Activated effector memory CD4-positive, alpha-beta T cell treated with anti-CD3 and anti-CD28 coated beads, Interleukin-2, amount 50 U/mL, for 16 hours (primary cell): ENCODE measurements around the gene THEM5.

Experiments
- DNase-seq: peaks from one replicate; pipeline ENCODE4 v3.0.0-alpha.2; 2020

Gene THEM5

DNA sequence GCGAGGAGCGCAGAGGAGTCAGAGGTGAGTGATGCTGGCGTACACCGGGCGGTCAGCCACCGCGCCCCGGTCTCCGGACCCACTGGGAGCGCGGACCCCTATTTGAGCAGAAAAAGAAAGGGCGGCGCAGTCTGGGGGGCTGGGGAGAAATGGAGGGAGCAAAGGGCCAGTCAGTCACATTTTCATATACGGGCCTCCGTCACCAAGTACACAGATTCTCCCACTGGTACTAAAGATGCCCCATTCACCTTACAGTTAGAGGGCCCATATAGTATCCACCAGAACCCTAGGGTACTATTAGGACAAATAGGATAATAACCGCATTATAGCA lies 14.5 kb downstream of the THEM5 start:
- DNase-seq, result no peak

DNA sequence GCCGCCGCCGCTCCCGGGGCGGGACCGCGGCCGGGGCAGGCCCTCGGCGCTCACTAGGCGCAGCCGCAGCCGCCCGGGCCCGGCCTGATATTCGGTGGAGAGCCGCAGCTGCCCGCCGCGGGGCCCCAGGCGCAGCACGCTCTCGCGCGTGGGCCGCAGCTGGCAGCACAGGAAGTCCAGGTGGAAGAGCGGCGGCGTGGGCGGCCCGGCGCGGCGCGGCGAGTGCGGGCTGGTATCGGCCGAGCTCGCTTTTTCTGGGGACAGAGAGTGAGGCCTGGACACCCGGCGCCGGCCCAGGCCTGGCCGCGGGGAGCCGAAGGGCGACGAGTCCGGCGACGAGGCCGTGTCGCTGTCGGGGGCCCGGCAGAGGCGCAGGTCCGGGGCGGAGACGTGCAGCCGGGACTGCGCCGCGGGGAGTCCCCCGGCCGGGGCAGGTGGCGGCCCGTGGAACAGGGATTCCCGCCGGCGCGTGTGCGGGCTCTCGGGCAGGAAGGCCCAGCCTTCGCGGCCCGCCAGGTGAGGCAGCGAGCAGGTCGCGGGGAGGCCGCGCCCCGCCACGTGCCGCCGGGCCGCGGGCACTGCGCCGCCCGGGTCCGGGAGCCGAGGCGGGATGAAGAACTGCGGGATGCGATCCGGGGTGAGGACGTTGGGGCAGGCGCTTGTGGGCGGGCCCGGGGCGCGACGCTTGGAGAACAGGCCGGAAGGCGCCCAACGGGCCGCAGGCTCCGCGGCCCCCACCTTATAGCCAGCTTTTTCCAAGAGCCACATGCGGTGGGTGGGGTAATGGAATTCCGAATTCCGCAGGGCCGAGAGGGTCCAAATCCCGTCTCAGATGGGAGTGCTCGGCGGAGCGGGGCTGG lies 15.1 kb downstream of the THEM5 start:
- DNase-seq, result peak; percentile 83

DNA sequence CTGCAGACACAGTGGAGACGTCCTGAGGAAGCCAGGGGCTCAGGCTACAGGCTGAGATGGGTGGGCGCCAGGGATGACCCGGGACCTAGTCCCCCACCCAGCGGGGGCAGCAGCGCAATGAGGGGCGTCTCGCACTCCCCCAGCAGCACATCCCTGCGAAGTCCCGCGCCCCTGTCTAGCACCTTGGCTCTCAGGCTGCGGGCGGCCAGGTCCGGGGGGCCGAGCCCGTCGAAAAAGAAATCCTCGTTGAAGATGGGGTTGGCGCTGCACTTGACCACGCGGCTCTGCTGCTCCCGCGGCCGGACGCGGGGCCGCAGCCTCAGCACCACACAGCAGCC lies 15.7 kb downstream of the THEM5 start:
- peak; percentile 66 for DNase-seq

- peak; percentile 73 for DNase-seq
Observed at GRCh38 chr1:151837197-151837596, 16.3 kb downstream of the THEM5 start.

- DNase-seq, result no peak
Observed at GRCh38 chr1:151835596-151835995, 17.9 kb downstream of the THEM5 start.

- no peak for DNase-seq
Observed at GRCh38 chr1:151834239-151834638, 19.3 kb downstream of the THEM5 start.

DNA sequence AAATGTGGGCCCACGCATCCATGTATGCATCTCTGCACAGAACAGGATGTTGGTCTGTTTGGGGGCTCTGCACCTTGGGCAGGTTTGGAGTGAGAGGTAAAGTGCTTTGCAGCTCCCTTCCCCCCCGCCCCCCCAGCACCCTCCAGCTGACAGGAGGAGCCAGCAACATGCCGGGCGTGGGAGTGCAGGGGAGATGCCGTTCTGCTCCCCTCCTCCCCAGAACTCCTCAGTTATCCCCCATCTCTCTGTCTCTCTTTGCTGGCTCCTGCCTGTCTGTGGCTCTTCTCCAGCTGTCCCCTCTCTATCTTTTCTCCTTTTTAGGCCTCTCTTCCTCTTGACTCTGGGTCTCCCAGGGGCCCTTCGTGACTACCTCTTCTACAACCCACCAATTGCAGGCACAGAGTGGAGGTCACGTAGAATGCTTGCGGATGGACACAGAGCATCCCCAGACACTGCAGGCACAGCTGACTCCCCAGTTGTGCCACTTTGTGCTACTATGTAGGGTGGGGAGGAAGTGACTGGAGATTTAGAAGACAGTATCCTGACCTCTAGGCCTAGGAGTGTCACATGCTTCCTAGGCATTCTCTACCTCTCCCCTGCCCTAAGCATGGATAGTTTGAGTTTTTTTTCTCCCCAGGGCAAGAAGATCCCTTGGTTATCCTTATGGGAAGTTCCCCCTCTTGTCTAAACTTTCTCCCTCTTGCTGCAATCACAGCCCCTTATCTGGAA lies 20.2 kb downstream of the THEM5 start:
- no peak for DNase-seq

DNA sequence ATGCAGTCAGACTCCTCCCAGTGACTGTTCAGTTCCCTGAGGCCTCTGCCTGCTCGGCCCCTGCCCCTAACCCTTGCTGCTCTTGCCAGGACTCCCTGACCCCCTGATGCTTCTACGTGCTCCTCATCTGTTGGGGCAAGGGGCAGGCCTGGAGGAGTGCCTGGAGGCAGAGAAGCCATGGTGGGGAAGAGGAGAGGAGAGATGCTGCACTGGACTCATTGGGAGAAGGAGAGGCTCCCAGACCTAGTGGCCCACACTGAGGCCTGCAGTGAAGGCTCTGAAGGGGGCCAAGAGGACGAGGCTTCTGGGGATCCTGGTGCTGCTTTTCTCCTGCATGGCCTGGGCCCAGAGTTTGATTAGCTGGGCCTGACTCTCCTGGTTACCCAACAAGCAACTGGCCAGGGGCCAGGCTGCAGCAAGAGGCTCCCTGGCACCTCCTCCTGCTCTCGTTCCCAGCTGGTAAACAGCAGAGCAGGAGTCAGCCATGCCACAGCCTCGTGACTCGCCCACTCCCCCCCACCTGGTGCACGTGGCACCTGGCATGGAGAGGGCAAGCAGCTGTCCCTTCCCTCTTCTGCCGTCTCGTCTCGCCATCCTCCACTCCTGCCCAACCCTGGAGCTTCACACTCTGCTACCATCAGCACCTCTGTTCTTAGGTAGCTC lies 21.1 kb downstream of the THEM5 start:
- no peak for DNase-seq

GRCh38 chr1:151831605-151832004 lies 21.9 kb downstream of the THEM5 start, which contains the start of gene RORC:
Gene RORC (minus strand): TSS chr1:151831802. CDS start chr1:151831764, 38 bp downstream.
- DNase-seq, result no peak

GRCh38 chr1:151831256-151831591 lies 22.3 kb downstream of the THEM5 start:
- DNase-seq, result no peak

GRCh38 chr1:151830055-151830454 lies 23.5 kb downstream of the THEM5 start:
- DNase-seq, result no peak

DNA sequence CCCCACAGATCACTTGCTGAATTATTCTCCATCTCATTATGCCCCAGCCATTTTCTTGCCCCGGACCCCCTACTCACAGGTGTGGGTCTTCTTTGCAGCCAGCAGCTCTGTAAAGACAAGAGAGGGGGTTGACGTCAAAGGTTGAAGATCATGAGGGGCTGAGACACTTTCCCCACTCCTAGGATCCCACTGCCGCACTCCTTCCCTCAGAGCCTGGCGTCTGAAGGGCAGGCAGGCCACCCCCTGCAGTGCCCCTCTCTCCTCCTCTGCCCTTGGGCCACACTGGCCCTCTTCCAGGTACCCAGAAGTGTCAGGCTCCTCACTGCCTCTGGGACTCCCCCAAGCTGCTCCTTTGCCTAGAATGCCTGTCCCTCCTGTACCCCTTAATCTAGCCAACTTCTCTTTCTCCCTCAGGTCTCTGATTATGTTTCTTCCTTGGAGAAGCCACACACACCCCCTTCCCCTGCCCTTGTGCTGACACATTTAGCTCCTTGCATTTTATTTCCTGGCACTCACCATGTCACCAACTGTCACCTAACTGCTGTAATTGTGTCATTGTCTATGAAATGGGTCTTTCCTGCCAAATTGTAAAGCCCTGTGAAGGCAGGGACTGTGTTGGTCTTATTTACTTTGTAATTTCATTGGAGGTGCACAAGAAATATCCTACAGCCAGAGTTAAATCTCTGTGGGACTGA lies 24.0 kb downstream of the THEM5 start:
- no peak for DNase-seq

DNA sequence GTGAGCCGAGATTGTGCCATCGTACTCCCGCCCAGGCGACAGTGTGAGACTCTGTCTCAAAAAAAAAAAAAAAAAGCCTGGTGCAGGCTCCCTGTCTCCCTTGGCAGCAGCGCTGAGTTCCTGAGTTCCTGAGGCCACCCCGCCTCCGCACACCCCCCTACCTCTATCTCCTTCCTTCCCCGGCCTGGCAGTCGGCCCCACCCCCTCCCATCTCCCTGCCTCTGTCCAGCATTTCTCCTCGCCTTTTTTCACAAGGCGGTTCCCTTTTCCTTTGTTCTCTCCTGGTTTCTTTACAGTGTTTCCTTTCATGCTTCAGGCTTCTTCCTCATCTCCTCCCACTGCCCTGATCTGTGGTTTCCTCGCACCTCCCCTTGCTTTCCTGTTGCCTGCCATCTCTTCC lies 24.6 kb downstream of the THEM5 start:
- DNase-seq, result no peak

- peak; percentile 72 for DNase-seq
Observed at GRCh38 chr1:151827853-151828252, 25.7 kb downstream of the THEM5 start.

- peak; percentile 83 for DNase-seq
Observed at GRCh38 chr1:151825751-151826660, 27.5 kb downstream of the THEM5 start.

DNA sequence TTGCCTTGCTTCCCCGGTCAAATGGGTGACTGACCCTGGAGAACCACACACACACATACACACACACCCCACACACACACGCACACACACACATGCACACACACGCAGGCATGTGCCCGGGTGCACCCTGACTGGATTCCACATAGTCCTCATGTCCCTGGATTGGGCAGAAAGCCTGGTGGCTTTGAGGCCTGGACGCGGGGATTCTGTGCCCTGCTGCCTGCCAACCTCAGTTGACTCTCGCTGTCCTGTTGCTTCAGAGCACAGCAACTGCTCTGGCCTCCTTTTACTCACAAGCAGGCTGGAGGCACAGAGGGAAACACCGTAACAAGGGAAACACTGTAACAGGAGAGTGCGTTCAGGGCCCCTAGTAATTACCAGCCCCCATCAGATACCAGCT lies 28.3 kb downstream of the THEM5 start:
- no peak for DNase-seq

GRCh38 chr1:151823175-151823574 lies 30.3 kb downstream of the THEM5 start:
- DNase-seq, result no peak

GRCh38 chr1:151822404-151822803 lies 31.1 kb downstream of the THEM5 start:
- DNase-seq, result peak; percentile 87

- no peak for DNase-seq
Observed at GRCh38 chr1:151820940-151821339, 32.6 kb downstream of the THEM5 start.

GRCh38 chr1:151819976-151820623 lies 33.4 kb downstream of the THEM5 start:
- no peak for DNase-seq

- no peak for DNase-seq
Observed at GRCh38 chr1:151819227-151819835, 34.2 kb downstream of the THEM5 start.
